ENCODE results near the gene PHACTR1.

DNA sequence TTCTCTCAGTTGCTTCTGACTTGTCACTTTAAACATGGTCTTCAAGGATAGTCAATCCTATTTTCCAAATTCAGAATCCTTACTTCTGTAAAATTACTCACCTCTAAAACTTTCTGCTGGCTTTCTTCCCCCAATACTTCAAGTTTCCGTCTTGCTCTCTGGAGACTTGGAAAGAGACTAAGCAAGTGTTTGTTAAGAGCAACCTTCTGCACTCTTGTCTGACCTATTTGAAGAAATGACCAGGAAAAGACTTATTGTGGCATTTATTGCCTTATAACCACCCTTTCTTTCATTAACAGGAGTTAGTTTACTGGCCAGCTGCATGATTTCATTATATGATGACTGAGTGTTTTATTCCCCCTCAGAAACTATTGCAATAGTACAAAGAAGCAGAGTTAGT lies 430.8 kb downstream of the PHACTR1 start:
- TF ChIP-seq TAF1 (IDR thresholded peaks at IDR 0.05; ENCODE audit: borderline replicate concordance, low read depth, low read length) (no peak), POLR2AphosphoS5 (IDR thresholded peaks at IDR 0.05; ENCODE audit: low read depth, low read length) (no peak)

Measured in GM12892 (cell line).